ACC112 (cell line): ENCODE data around the gene ARHGEF18.

Experiments
- H2AFZ ChIP-seq: fragments of 200-600 bp; sonication (generic); one replicate; pipeline ENCODE4 v1.6.0; 2017; ENCODE audit warnings: antibody characterized with exemption, low read length; ENCODE audit not compliant: unreplicated experiment
- H3K27ac ChIP-seq: fragments of 200-600 bp; sonication (generic); 2 replicates; pipeline ENCODE4 v1.5.1; 2014; ENCODE audit warnings: low read depth, mild to moderate bottlenecking, antibody characterized with exemption, low read length, moderate library complexity
- H3K27me3 ChIP-seq: fragments of 200-600 bp; sonication (generic); 2 replicates; pipeline ENCODE4 v1.6.1; 2014; ENCODE audit warnings: mild to moderate bottlenecking, antibody characterized with exemption, low read length, moderate library complexity, mixed read lengths; ENCODE audit not compliant: insufficient read depth
- H3K36me3 ChIP-seq: fragments of 200-600 bp; sonication (generic); 2 replicates; pipeline ENCODE4 v1.6.1; 2016; ENCODE audit warnings: mild to moderate bottlenecking, antibody characterized with exemption, low read length, moderate library complexity, mixed read lengths; ENCODE audit not compliant: insufficient read depth
- H3K4me1 ChIP-seq: fragments of 200-600 bp; sonication (generic); one replicate; pipeline ENCODE4 v1.6.1; 2016; ENCODE audit warnings: low read length, mixed read lengths; ENCODE audit not compliant: insufficient read depth, unreplicated experiment, control insufficient read depth
- H3K4me3 ChIP-seq: fragments of 200-600 bp; sonication (generic); 2 replicates; pipeline ENCODE4 v1.5.1; 2014; ENCODE audit warnings: mild to moderate bottlenecking, low read depth, low read length
- H3K79me2 ChIP-seq: fragments of 200-600 bp; sonication (generic); one replicate; pipeline ENCODE4 v1.6.0; 2016; ENCODE audit warnings: low read length; ENCODE audit not compliant: control insufficient read depth, unreplicated experiment, insufficient read depth

Gene ARHGEF18

GRCh38 chr19:7349961-7350711 lies 1.4 kb downstream of the ARHGEF18 start:
- H3K79me2 ChIP-seq = no peaks in the 10 kb centered on the region
- H3K27me3 ChIP-seq = no peaks in the 10 kb centered on the region
- H3K36me3 ChIP-seq = no peaks in the 10 kb centered on the region
- no peak overlapping the region for H2AFZ ChIP-seq
- H3K4me3 ChIP-seq = no peak overlapping the region
- H3K27ac ChIP-seq = no peak overlapping the region
- H3K4me1 ChIP-seq = peaks cover 2% of the 10 kb centered on the region

DNA sequence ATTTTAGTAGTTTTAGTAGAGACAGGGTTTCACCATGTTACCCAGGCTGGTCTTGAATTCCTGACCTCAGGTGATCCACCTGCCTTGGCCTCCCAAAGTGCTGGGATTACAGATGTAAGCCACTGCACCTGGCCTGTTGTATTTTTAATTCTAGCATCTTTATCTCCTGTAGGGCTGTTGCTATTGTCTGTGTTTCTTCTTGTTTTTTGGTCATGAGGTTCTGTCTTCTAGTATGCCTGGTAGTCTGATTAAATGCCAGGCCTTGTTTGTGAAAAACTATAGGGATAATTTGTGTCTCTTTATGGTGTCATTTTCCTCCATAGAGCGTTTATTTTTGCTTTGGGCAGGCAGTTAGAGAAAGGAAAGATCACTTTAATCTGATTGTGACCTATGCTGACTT lies 3.1 kb downstream of the ARHGEF18 start:
- no peaks in the 10 kb centered on the region for H3K36me3 ChIP-seq
- H2AFZ ChIP-seq = no peak overlapping the region
- H3K27ac ChIP-seq = no peak overlapping the region
- H3K4me3 ChIP-seq = no peak overlapping the region
- H3K79me2 ChIP-seq = no peaks in the 10 kb centered on the region
- H3K4me1 ChIP-seq = peaks cover 7% of the 10 kb centered on the region
- no peaks in the 10 kb centered on the region for H3K27me3 ChIP-seq

DNA sequence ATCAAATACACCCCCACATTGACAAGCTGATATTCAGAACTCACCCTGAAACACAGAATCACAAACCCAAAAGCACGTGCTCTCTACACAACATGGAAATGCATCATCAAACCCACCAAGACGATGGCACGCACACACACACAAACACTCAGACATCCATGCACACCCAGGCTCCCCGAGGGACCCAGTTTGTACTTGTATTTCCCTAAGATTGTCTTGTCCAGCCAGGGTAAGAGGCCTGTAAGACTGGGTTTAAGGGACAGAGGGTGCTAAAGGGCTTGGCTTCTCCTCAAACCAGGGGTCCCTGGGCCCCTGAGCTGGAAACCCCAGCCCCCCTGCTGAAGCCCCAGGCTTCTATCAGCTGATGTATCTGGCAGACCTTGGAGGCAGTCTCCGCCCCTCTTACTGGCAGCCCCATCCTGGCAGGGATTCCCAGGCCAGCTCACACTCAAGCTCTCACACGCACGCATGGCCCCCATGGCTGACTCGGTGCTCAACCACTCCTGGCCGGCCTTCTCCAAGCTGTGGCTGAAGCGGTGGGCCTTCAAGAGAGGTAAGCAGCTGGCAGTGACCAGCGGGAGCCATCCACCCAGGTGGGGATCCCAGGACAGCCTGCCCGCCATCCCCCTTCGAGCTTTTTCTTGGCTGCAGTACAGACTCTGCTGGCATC lies 6.5 kb downstream of the ARHGEF18 start:
- Histone ChIP-seq H3K79me2 (no peaks in the 10 kb centered on the region), H3K27ac (no peak overlapping the region), H2AFZ (no peak overlapping the region), H3K36me3 (no peaks in the 10 kb centered on the region), H3K4me1 (peaks cover 7% of the 10 kb centered on the region), H3K4me3 (no peak overlapping the region), H3K27me3 (no peaks in the 10 kb centered on the region; the same call in 1 of the 2 replicates)

DNA sequence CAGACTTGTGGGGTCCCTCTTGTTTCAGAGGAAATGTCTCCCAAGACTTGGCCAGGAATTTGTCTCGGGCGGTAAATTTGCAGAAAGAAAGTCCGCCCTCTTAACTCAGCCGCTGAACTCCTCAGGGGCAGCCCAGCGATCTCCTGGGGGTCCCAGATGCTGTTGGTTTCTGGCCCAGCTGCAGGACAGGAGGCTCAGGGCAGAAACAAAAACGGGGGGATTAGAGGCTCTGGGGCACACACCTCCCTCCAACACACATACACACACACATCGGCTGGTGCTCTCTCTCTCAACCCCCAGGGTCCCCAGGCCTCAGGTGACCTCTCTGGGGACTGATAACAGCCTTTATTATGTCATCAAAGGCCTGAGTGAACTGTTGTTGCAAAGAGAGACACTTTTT lies 7.1 kb downstream of the ARHGEF18 start:
- Histone ChIP-seq H3K36me3 (no peaks in the 10 kb centered on the region), H3K79me2 (no peaks in the 10 kb centered on the region), H3K4me1 (peaks cover 11% of the 10 kb centered on the region), H3K27me3 (no peaks in the 10 kb centered on the region; the same call in 1 of the 2 replicates), H2AFZ (no peak overlapping the region), H3K4me3 (no peak overlapping the region), H3K27ac (no peak overlapping the region)

DNA sequence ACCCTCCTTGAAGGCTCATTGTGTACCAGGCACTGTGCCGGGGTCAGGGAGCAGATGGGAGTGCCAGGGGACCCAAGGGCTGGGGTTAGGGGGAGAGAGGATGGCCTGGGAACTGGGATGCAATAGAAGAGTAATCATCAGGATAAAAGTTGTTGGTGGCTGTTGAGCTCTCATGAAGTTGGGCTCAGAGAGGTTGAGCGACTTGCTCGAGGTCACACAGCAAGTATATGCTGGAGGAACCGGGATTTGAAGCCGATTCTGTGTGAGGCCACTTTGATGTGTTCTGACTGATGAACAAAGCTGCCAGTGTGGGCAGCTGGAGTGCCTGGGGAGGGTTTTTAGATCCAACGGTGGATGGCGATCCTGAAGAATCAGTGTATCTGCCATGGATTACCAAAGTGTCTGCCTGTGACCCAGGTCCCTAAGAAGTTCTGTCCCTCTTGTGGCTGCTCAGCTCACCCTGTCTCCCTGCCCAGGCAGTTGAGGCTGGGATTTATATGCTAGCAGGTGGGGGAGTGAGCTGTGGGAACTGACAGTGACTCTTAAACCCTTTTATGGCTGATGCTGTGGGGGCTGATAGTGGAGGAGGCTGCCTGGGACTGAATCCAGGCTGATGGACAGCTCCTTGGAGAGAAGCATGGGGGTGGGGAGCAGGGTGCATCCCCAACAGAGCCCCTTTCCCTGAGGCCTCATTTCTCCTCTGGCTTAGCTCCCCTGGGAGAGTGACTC lies 8.3 kb downstream of the ARHGEF18 start:
- H3K36me3 ChIP-seq = no peaks in the 10 kb centered on the region
- peaks cover 11% of the 10 kb centered on the region for H3K4me1 ChIP-seq
- H3K79me2 ChIP-seq = no peaks in the 10 kb centered on the region
- no peak overlapping the region for H3K4me3 ChIP-seq
- H2AFZ ChIP-seq = no peak overlapping the region
- H3K27ac ChIP-seq = no peak overlapping the region
- no peaks in the 10 kb centered on the region; the same call in 1 of the 2 replicates for H3K27me3 ChIP-seq

GRCh38 chr19:7358102-7358597 lies 9.4 kb downstream of the ARHGEF18 start:
- peaks cover 8% of the 10 kb centered on the region for H3K27me3 ChIP-seq
- no peak overlapping the region for H3K4me3 ChIP-seq
- no peaks in the 10 kb centered on the region for H3K79me2 ChIP-seq
- H3K4me1 ChIP-seq = peaks cover 11% of the 10 kb centered on the region
- no peak overlapping the region for H3K27ac ChIP-seq
- H2AFZ ChIP-seq = no peak overlapping the region
- no peaks in the 10 kb centered on the region for H3K36me3 ChIP-seq

DNA sequence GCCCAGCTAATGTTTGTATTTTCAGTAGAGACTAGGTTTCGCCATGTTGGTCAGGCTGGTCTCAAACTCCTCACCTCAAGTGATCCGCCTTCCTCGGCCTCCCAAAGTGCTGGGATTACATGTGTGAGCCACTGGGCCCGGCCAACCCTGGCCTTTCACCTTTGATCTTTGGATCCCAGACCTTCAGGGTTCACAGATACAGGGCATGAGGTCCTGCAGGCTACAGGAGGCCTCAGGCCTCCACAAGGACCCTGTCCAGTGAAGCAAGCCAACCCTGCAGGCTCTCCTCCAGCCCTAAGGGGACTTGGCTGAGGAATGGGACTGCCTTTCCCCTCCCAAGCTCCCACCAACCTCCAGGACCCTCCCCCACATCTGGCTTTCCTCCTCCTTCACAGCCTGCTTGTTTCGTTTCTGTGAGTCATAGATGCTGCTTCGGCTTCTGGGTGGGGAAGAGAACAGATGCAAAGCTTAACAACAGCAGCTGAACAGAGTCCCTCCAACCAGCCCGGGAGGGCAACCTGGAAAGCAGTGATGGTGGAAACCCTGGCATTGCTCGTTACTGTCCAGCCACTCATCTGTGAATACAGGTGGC lies 11.8 kb downstream of the ARHGEF18 start:
- H3K4me3 ChIP-seq = no peak overlapping the region
- no peak overlapping the region for H3K27ac ChIP-seq
- peaks cover 5% of the 10 kb centered on the region for H3K4me1 ChIP-seq
- no peaks in the 10 kb centered on the region for H3K79me2 ChIP-seq
- H3K27me3 ChIP-seq = peaks cover 17% of the 10 kb centered on the region
- no peak overlapping the region for H2AFZ ChIP-seq
- H3K36me3 ChIP-seq = no peaks in the 10 kb centered on the region

DNA sequence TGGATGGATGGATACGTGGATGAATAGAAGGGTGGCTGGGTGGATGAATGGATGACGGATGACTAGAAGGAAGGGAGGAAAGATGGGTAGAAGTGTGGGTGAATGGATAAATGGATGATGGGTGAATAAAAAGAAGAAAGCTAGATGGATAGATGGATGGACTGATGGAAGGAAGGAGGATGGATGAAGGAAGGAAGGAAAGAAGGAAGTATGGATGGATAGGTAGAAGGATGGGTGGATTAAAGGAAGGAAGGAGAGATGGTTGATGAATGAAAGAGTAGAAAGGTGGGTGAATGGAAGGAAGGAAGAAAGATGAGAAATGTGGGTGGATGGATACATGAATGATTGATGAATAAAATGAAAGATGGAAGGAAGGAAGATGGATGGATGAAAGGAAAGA lies 14.5 kb downstream of the ARHGEF18 start:
- H3K4me1 ChIP-seq = peaks cover 4% of the 10 kb centered on the region
- H3K79me2 ChIP-seq = no peaks in the 10 kb centered on the region
- H3K36me3 ChIP-seq = no peaks in the 10 kb centered on the region
- no peak overlapping the region for H3K4me3 ChIP-seq
- H2AFZ ChIP-seq = no peak overlapping the region
- H3K27ac ChIP-seq = no peak overlapping the region
- H3K27me3 ChIP-seq = peaks cover 17% of the 10 kb centered on the region

- Histone ChIP-seq H3K4me1 (no peaks in the 10 kb centered on the region), H3K4me3 (no peak overlapping the region), H2AFZ (no peak overlapping the region), H3K27me3 (peaks cover 17% of the 10 kb centered on the region; the same call in 1 of the 2 replicates), H3K36me3 (no peaks in the 10 kb centered on the region), H3K27ac (no peak overlapping the region), H3K79me2 (no peaks in the 10 kb centered on the region)
These were observed 18.1 kb downstream of the ARHGEF18 start for GRCh38 chr19:7366701-7367420.

- Histone ChIP-seq H3K79me2 (no peaks in the 10 kb centered on the region), H3K36me3 (no peaks in the 10 kb centered on the region), H3K4me3 (no peak overlapping the region), H3K27ac (peak overlapping the region; percentile 68), H3K27me3 (peaks cover 6% of the 10 kb centered on the region; the same call in 1 of the 2 replicates), H2AFZ (no peak overlapping the region), H3K4me1 (no peaks in the 10 kb centered on the region)
These were observed 19.7 kb downstream of the ARHGEF18 start for GRCh38 chr19:7368456-7368855.
